GM06990 (cell line): ENCODE measurements around the gene ENTREP3.
A peak's percentile ranks its signal among the peaks of the same experiment; 100 is the strongest.
"Not testable (repeated sequence)": the region's sequence is repeated elsewhere in the genome, so short reads cannot be mapped to it uniquely, and the experiment has no call there.

Experiments
- DNase-seq: peaks from one replicate; pipeline ENCODE4 v3.0.0-alpha.2; 2011; ENCODE audit not compliant: insufficient read length; ENCODE audit errors: extremely low read depth
- H3K27me3 ChIP-seq: replicated peaks from 2 replicates; pipeline ENCODE4 v1.6.0; 2011; ENCODE audit warnings: low read length; ENCODE audit not compliant: control insufficient read depth, insufficient read depth
- H3K36me3 ChIP-seq: 2 replicates; pipeline ENCODE4 v1.5.1; 2011; ENCODE audit warnings: low read length; ENCODE audit not compliant: control insufficient read depth, insufficient read depth
- H3K4me3 ChIP-seq: replicated peaks from 2 replicates; pipeline ENCODE4 v1.5.1; 2011; ENCODE audit warnings: low read depth, mild to moderate bottlenecking, control low read depth, low read length
- TF ChIP-seq, protein P1 (sequence below): IDR thresholded peaks from 2 replicates; pipeline ENCODE4 v1.5.1; 2011; ENCODE audit warnings: low read length, control low read depth, mild to moderate bottlenecking, inconsistent platforms; ENCODE audit not compliant: insufficient read depth, poor library complexity, severe bottlenecking

ENTREP3 gene

DNA sequence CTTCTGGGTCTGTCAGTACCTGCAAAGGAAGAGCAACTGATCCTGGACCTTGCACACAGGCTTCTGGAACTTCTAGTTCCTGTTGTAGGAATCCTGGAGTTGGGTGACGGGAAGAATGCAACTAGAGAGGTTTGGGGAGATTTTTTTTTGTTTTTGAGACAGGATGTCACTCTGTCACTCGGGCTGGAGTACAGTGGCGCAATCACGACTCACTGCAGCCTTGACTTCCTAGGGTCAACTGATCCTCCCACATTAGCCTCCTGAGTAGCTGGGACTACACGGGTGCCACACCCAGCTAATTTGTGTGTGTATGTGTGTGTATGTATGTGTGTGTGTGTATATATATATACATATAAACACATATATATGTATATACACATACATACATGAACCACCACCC is 18.8 kb downstream of the ENTREP3 start:
- Histone ChIP-seq H3K27me3 (no peaks in the 10 kb centered on the region), H3K36me3 (peaks cover 8% of the 10 kb centered on the region), H3K4me3 (no peak overlapping the region)
- no peak for DNase-seq
- TF ChIP-seq, protein P1, sequence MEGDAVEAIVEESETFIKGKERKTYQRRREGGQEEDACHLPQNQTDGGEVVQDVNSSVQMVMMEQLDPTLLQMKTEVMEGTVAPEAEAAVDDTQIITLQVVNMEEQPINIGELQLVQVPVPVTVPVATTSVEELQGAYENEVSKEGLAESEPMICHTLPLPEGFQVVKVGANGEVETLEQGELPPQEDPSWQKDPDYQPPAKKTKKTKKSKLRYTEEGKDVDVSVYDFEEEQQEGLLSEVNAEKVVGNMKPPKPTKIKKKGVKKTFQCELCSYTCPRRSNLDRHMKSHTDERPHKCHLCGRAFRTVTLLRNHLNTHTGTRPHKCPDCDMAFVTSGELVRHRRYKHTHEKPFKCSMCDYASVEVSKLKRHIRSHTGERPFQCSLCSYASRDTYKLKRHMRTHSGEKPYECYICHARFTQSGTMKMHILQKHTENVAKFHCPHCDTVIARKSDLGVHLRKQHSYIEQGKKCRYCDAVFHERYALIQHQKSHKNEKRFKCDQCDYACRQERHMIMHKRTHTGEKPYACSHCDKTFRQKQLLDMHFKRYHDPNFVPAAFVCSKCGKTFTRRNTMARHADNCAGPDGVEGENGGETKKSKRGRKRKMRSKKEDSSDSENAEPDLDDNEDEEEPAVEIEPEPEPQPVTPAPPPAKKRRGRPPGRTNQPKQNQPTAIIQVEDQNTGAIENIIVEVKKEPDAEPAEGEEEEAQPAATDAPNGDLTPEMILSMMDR, result no peak

DNA sequence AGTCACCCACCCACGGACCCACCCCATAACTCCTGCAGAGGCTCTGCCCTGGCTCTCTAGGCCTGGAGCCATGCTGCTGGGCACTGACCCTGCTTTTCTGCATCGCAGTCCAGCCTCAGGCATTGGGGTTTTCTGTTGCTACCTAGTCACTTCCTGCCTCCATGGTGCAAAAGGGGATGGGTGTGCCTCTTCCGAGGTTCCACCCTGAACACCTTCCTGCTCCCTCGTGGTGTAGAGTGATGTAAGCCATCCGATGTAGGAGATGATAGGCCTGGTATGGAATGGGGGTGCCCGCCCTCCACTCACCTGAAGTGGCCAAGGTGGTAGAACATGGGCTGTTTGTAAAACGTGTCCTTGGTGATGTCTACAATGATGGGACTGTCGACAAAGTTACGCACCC is 19.9 kb downstream of the ENTREP3 start:
- not testable (repeated sequence) for DNase-seq, H3K4me3 ChIP-seq, H3K36me3 ChIP-seq, H3K27me3 ChIP-seq

DNA sequence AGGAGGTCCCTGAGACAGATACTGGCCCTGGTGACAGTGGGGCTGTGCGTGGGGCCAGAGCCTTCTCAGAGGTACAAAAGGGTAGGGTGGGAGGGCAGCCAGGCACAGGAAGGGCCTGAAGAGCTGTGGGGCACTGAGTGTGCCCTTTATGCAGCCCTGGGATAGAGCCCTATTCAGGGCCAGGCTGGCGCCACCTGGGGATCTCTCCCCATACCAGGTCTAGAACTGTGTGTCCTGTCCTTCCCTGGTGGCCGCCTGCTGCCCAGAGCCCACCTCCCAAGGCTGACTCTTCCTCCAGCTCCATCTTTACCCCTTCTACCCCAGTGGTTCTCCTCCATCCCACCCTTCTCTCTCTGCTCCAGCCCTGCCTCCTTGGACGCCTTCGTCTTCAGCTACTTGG is 21.8 kb downstream of the ENTREP3 start:
- DNase-seq, H3K27me3 ChIP-seq, H3K36me3 ChIP-seq, H3K4me3 ChIP-seq: not testable (repeated sequence)

DNA sequence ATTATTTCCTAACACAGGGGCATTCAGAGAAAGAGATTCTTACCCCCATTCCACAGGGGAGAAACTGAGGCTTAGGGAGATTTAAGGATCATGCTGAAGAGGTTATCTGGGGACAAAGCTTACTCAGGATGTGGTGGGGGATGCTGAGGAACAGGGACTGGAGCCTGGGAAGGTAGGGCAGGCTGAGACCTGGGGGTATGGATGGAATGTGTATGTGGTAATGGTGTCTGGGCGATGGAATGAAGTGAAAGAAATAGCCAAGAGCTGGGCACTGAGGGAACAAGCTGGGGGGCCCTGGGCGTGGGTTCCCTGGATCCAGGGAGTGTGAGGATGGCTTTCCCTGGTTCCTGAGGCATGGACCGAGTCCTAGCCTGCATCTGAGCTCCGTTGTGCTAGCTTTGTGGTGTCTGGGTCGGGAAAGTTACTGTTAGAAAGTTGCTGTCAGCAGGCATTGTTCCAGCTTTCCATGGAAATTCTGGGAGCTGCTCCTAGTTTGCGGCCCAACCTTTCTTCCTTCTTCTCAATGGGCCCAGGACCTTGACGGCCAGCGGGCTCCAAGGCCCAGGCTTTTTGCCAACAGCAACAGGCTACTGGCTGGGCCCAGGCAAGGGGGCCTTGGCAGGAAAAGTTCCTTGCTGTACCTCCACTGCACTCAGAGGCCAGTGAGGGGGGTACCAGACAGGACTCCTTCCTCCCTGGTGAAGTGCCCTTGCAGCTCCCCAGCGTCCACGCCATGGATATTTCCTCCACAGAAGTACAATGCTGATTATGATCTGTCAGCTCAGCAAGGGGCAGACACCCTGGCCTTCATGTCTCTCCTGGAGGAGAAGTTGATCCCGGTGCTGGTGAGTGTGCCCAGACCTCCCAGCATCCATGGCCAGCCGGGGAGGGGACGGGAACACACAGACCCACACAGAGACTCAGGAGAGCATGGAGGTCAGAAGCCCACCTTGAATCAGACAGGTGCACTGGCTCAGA is 23.0 kb downstream of the ENTREP3 start:
- not testable (repeated sequence) for H3K4me3 ChIP-seq, H3K36me3 ChIP-seq, H3K27me3 ChIP-seq, DNase-seq

DNA sequence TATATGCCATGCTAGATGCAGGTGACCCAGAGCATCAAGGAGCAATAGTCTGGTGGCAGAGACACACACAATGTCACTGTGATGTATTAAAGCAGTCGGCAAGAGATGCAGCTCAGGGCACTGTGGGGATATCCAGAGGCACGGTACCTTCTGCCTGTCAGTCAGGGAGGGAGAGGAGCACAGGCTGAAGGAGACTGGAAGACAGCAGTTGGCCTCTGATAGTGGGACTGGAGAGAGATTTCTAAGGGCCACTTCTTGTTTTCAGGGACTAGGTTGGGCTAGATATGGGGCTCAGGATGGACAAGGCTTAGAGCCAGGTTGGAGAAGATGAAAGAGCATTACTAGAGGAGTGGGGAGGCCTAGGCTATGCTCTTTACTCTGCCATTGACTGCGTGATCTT is 24.0 kb downstream of the ENTREP3 start:
- DNase-seq, H3K27me3 ChIP-seq, H3K36me3 ChIP-seq, H3K4me3 ChIP-seq: not testable (repeated sequence)

DNA sequence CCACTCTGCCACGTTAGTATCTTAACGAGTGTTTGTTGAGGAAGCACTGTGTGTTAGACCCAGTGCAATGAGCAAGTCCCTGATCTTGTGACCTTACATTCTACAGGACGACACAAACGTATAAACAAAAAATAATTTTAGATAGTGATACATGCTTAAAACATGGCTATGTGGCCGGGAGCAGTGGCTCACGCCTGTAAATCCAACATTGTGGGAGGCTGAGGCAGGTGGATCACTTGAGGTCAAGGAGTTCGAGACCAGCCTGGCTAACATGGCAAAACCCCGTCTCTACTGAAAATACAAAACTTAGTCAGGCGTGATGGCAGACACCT is 27.2 kb downstream of the ENTREP3 start:
- peak overlapping the region; percentile 62 for H3K4me3 ChIP-seq

DNA sequence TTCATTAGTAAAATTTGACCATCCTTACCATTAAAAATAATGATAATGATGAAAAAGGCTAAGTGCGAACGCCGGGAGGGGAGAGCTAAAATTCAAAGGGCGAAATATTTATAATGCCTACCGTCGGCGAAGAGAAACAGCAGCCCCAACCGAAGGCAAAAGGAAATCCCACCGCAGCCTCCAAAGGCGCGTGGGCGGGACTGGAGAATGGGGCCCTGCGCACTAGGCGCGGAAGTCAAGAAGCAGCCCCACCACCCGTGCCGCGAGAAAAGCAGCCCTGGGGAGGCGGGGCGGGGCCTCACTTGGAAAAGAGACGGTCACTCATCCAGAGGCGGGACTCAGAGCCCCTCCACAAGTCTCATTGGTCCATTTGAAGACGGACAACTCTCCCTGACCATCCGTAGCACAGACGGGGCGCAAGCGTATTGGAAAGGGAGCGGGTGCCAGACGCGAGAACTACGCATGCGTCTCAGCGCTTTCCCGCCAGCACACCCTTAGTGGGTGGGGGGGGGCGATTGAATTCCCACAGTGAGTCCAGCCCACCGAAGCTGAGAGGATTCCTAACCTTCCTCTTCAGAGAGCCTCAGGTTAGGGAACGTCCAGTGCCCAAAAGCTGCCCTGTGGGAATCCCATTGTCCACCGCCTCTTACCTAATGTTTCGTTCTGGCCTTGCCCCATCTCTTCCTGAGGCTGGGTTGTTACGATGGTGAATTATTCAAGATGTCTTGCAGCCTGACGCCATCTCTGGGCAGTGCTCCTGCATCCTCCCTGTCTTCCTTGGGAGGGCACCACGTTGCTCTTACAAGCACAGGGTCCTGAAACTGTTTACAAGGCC is 27.8 kb downstream of the ENTREP3 start:
- TF ChIP-seq, protein P1, result no peak
- Histone ChIP-seq H3K27me3 (no peaks in the 10 kb centered on the region), H3K4me3 (peak overlapping the region; percentile 75), H3K36me3 (no peaks in the 10 kb centered on the region)
- DNase-seq, result peak; percentile 97

More for the DNA sequence above, 27.2 kb downstream of the ENTREP3 start:
- H3K36me3 ChIP-seq, result no peaks in the 10 kb centered on the region
- no peaks in the 10 kb centered on the region for H3K27me3 ChIP-seq
- TF ChIP-seq, protein P1, result no peak
- no peak for DNase-seq
